GM10248 (cell line): ENCODE measurements around the gene ANKRD63.

Experiments
- CTCF ChIA-PET: fragments of 300-600 bp; sonication (Branson Sonifier 250); formaldehyde crosslinking; extraction: SDS; loops from one replicate; lab custom pipeline; 2021; ENCODE audit warnings: antibody characterized with exemption; lab: Yijun Ruan, JAX
- POLR2A ChIA-PET: fragments of 350-650 bp; sonication (Branson Sonifier 250); formaldehyde crosslinking; extraction: SDS; loops from one replicate; lab custom pipeline; 2020; ENCODE audit warnings: antibody characterized with exemption; lab: Yijun Ruan, JAX
- DNase-seq: peaks from one replicate; pipeline ENCODE4 v3.0.0; 2012; ENCODE audit errors: extremely low spot score
- TF ChIP-seq, protein P1 (sequence below): IDR thresholded peaks from 2 replicates; pipeline ENCODE4 v1.5.1; 2012; ENCODE audit warnings: mild to moderate bottlenecking, low read depth; ENCODE audit errors: extremely low read depth, missing control alignments, control extremely low read depth

Gene ANKRD63

GRCh38 chr15:40300771-40301170, 17.9 kb upstream of the ANKRD63 start:
- TF ChIP-seq, protein P1, sequence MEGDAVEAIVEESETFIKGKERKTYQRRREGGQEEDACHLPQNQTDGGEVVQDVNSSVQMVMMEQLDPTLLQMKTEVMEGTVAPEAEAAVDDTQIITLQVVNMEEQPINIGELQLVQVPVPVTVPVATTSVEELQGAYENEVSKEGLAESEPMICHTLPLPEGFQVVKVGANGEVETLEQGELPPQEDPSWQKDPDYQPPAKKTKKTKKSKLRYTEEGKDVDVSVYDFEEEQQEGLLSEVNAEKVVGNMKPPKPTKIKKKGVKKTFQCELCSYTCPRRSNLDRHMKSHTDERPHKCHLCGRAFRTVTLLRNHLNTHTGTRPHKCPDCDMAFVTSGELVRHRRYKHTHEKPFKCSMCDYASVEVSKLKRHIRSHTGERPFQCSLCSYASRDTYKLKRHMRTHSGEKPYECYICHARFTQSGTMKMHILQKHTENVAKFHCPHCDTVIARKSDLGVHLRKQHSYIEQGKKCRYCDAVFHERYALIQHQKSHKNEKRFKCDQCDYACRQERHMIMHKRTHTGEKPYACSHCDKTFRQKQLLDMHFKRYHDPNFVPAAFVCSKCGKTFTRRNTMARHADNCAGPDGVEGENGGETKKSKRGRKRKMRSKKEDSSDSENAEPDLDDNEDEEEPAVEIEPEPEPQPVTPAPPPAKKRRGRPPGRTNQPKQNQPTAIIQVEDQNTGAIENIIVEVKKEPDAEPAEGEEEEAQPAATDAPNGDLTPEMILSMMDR = no peak
- ChIA-PET POLR2A (no interaction called here), CTCF (interaction anchor here (0.9 to 23.2 kb wide), 4 partner anchors 9 to 37 kb away, joined by 3 to 405 read pairs (median 6); no protein-coding TSS in a partner anchor)
- DNase-seq = no peak

DNA sequence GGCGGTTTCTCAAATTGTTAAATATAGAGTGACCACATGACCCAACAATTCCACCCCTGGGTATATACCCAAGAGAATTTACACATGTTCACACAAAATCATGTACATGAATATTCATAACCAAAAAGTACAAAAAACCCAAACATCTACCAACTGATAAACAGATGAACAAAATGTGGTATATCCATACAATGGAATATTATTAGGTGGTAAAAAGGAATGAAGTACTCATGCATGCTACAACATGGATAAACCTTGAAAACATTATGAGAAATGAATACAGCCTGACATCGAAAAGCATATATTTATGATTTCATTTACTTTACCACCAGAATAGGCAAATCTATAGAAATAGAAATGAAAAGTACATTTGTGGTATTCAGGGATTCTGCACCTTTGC, 17.5 kb upstream of the ANKRD63 start:
- TF ChIP-seq, protein P1 = no peak
- no peak for DNase-seq
- ChIA-PET POLR2A (no interaction called here), CTCF (interaction anchor here (0.9 to 23.2 kb wide), 4 partner anchors 21 to 37 kb away, joined by 3 to 405 read pairs (median 10); no protein-coding TSS in a partner anchor)

DNA sequence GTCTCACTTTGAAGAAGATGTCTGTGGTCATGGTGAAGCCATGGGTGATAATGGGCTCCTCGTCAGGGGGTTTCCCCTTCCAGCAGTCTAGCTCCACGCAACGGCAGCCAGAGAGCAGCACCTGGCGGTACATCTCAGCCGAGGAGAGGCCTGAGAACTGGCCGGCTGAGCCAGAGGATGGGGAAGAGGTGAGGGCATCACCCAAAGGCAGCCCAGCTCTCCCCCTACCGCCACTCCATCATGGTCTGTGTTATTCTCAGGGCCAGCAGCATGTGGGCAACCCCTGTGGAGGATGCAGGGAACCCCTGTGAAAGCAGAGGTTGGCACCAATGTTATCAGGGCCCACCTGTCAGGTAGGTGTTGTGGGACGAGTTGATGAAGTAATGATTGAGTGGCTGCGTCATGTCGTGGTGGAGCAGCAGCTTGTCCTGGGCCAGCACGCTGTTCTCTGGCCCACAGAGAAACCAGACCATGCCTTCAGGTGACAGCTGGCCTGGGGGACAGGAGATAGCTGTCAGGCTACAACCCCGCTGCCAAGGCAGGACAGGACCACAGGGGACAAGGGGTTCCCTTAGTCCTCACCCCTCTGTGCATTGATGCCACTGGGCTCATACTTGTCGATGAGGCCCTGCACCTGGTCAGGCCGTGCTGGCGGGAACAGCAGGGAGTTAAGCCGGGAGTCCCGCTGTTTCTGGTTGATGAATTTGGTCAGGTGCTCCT, 15.5 kb upstream of the ANKRD63 start:
- POLR2A ChIA-PET = no interaction called here
- TF ChIP-seq, protein P1 = no peak
- CTCF ChIA-PET = interaction anchor here (0.7 to 3.2 kb wide), 5 partner anchors 9 to 40 kb away, joined by 3 to 11 read pairs (median 3); no protein-coding TSS in a partner anchor
- no peak for DNase-seq

DNA sequence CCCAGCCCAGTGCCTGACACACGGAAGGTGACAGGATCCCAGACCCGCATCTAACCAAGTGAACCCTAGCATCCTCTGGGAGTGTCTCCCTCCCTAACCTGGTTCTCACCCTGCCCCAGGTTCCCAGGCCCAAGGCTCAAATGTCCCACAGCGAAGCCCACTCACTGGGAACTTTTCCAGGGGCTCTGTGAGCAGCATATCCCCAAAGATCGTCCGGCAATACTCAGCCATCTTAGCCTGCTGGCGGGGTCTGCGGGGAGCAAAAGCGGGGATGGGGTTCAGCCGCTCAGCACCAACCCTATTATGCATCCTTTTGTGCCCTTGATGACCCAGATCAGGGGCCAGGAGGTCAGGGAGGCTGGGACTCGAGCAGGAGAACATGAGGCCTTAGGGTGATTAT, 14.5 kb upstream of the ANKRD63 start:
- POLR2A ChIA-PET = no interaction called here
- no peak for DNase-seq
- CTCF ChIA-PET = interaction anchor here (0.7 to 3.2 kb wide), 7 partner anchors 8 to 41 kb away, joined by 3 to 11 read pairs (median 3); no protein-coding TSS in a partner anchor
- TF ChIP-seq, protein P1 = no peak

DNA sequence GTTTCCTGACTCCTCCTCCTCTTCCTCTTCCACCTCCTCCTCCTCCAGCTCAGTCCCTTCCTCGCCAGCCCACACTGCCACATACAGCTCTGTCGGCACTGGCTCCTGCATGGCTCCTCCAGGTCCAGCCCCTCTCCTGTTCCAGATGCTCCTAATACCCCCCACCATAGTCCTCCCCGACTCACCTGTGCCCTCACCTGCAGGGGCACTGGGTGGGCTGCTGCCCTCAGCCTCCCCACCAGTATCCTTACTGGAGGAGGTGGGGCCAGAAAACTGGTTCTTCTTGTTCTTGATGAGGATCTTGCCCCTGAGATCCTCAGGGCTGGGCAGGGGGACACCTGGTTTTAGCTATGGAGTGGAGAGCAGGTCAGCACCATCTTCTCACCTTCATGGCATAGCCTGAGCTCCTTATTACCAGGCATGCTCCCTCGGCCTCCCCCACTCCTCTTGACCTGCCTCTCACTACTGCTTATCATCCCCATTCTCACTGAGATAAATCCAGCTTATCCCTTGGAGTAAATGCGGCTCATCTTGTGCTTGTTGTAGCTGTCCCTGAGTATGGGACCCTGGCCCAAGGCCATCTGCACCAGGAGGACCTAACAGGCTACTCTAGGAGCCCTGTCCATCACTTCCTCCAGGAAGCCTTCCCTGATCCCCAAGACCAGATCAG, 13.8 kb upstream of the ANKRD63 start:
- ChIA-PET CTCF (interaction anchor here (0.9 to 2.2 kb wide), 8 partner anchors 8 to 41 kb away, joined by 3 to 5 read pairs (median 3); no protein-coding TSS in a partner anchor), POLR2A (no interaction called here)
- DNase-seq = no peak

GRCh38 chr15:40295877-40296560, 13.2 kb upstream of the ANKRD63 start:
- DNase-seq = no peak
- ChIA-PET CTCF (interaction anchor here (0.9 to 2.2 kb wide), 10 partner anchors 9 to 43 kb away, joined by 3 to 9 read pairs (median 3); no protein-coding TSS in a partner anchor), POLR2A (no interaction called here)
- TF ChIP-seq, protein P1 = no peak

More for the DNA sequence above, 13.8 kb upstream of the ANKRD63 start:
- TF ChIP-seq, protein P1 = no peak
